NCI-H82 treated with DMSO at 0.1 percent for 48 hours (cell line): ENCODE measurements around the gene GRK5.

Experiments
- DNase-seq: peaks from one replicate; lab custom pipeline; 2025; ENCODE audit not compliant: unreplicated experiment; lab: John Stamatoyannopoulos, UW

The GRK5 gene

DNA sequence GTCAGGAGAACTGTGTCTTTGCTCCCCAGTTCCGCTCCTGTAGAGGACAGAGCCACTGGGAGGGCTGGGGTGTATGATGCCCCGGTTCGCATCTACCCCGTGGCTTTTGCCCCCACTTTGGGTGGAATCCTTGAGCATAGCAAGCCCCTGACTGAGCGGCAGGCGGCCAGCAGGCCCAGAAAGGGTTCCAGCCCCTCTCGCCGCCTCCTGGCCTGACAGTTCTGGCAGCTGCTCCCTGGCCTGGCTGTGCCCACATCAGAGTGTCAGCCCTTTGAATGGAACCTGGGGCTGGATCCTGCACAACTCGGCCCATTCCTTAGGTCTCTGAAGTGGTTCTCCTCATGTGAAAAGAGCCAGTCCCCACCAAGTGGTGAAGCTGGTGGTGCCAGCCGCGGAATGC, 106.7 kb downstream of the GRK5 start:
- no peak for DNase-seq

DNA sequence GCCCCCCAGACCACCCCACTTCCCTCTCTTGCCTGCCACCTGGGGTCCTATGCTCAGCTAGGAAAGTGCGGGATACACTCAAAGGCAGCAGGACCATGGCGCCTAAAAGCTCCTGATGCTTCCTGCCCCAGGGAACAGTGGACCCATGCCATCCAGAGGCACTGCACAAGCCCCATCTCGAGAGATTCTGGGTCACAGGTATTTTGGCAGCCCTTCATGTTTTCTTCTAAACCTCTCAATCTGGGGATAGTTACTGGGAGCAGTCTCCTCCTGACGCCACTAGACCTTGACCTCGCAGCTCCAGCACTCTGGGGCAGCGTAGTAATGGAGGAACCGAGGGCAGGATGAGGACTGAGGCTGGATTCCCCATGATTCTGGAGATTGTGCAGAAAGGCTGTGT, 107.1 kb downstream of the GRK5 start:
- no peak for DNase-seq

DNA sequence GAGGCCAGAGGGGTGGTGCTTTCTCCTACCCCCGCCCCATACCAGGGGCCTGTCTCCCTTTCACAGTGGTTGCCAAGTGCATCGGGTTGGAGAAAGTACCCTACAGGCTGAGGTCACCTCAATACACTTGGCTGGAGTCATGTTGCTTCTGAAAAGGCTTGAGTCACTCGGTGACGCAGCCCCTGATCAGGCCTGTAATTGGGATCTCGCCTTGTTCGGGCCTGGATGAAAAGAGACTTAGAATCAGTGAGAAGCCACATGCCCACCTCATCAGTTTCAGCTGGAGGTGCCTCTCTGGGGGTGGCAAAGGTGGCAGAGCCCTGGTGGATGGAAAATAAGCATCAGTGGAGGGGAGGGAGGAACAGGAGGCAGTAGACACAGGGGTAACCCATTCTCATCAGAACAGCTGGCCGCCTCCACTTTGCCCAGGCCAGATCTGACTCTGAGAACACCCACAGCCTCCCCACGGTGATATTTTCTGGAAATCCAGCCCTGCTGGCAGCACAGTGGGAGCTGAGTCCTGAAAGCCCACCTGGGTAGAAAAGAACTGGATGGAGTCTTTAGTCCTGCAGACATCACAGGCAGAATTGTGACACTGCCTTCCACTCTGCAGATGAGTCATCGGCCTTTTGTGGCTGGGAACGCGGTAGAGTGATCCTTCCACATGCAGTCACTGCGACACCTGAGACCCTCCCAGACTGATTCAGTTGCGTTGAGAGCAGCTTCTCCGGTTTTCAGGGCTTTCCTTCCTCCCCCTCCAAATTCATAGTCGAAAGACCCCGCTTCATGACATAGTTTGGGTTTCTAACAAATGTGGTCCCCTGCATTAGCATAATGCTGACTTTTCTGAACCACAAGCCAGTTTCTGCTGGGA, 108.0 kb downstream of the GRK5 start:
- DNase-seq = no peak

DNA sequence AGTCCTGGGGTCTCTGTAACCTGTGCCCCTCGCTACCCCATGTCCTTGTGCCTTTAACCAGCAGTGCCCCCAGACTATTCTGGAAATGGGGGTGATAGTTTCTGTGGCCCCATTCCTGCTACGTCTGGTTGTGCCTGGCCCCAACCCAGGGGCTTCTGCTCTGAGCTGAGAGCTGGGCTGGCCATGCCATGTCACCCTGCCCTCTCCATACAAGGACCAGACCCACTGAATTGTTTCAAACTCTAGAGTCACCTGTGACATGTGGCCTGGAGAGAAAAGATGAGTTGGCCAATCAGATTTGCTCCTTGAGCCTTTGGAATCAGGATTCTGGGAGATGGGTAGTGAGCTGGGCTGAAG, 108.6 kb downstream of the GRK5 start:
- no peak for DNase-seq

DNA sequence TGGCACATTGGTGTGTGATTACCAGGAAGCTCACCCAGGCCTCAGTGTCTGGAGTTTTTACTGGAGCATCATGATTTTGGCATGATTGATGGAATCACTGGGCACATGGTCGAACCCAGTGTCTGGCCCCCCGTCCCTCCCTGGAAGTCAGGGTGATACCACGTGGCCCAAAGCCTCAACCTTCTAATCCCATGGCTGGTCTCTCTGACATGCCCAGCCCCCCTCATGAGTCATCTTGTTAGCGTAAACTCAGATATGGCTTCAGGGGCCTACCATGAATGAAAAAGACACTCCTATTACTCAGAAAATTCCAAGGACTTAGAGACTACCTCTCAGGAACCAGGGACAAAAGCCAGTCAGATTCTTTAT, 109.3 kb downstream of the GRK5 start:
- no peak for DNase-seq

DNA sequence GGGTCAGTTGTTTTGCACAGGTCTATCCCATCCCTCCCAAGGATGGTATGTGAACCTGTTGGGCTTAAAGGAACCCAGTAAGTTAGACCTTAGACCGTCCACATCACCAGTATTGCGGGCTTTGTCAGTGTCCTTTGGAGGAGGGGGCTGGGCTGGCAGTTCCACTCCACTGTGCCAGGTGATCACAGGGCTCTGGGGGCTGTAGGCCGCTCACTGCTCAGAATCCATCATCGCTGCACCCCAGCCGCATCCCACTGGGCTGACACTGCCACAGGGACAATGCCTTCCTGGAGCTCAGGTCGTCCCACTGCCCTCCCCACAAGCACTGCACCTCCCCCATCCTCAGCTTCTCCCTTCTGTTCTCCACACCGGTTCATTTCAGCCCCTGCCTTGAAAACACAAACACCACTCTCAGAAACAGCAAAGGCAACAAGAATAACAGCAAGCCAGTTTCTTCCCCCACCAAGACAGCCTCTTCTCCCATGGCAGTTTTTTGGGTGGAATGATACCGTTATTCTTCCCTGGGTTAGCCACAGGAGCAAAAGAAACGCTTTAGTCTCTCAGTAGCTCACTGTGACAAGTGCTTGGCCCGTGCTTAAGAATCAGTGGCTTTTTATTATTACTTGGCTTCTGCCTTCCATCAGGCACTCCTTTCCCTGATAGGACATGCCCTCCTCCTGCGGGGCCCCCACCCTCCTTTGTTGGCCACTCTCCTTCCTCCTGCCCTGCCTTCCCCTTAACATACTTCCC, 111.2 kb downstream of the GRK5 start:
- no peak for DNase-seq

DNA sequence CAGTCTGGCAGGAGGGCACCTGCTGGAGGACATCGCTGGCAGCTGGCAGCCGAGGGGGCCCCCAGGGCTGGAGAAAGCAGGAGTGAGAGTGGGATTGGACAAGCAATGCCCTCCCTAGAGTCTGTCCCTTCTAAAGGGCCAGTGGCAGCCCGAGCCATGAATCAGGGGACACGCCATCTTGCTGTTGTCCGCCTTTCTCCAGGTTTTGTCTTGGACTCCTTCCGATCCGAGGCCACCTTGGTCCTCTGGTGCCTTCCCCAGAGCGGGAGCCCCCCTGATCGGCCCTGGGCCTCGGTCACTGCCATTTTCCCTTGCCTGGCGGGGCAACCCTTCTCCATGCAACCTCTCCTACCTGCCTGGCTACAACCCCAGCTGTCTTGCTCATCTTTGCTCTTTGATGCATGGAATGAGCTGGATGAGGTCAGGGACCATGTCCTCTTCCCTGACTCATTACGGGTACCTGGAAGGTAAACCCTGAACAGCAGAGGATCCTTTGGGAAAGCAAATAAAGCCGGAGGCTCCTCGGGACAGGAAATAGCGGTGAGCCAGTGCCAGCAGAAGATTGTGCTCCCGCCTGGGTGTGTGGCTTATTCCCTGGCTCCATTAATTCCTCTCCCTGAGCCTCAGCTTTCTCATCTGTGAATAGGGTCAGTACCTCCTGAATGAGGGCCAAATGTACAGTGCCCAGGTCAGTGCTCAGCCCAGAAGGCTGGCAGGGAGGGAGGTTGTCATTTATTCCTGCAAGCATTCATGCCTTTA, 112.0 kb downstream of the GRK5 start:
- no peak for DNase-seq

DNA sequence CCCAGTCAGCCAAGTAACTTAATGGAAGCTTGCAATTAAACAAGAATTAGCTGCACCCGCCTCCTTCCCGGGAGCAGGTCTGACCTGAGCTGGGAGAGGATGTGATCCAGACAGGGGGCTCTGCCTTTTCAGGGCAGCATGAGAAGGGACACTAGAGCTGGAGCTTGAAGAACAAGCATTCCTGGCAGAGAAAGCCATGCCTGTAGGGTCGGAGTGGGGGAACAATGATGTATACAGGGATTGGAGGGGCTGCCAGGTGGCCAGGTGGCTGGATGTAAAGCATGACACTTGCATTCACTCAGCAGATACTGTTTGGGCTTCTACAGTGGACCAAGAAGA, 112.5 kb downstream of the GRK5 start:
- DNase-seq = no peak

DNA sequence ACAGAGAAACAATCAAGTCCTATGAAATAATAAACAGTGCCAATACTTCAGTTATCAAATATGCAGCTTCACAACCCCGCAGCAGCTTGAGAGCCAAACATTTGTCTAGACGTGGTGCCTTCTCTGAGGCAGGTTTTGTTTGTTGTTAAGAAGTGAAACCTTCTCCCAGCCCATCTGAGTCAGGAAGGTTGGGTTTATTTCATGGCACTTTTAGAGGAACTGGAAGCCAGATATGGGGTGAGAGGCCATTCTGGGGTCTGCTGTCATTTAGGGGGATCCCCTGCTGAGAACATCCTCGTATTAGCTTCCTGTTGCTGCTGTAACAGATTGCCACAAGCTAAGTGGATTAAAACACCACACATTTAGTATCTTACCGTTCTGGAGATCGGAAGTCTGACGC, 113.6 kb downstream of the GRK5 start:
- DNase-seq = no peak

DNA sequence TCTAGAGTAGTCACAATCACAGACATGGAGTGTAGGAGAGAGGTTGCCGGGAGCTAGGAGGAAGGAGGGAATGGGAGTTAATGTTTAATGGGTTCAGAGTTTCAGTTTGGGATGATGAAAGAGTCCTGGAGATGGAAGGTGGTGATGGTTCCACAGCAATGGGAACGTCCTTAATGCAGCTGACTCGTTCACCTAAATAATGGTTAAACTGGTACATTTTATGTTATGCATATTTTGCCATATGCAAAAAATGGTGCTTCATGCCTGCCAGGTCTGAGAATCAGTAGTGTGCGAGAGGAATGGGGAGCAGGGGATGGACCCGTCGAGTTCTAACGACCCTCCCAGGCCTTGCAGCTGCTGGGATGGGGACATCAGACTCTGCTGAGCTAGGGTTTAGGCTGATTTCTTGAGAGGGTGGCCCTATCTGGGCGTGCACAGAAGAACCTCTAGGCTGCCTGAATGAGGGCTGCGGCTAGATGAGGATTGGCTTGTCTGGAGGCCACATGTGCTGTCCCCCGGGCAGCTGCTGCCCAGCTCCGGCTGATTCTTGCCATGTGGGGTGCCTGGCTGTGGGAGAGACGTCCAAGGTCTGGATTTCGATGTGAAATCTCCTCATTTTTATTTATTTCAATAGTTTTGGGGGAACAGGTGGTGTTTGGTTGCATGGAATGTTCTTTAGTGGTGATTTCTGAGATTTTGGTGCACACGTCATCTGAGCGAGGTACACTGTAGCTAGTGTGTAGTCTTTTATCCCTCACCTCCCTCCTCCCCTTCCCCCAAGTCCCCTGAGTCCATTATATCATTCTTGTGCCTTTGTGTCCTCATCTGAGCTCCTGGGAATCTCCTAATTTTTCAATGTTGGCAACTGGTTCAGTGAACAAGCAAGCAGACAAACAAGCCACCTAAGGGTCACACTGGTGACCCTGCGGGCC, 116.0 kb downstream of the GRK5 start:
- DNase-seq = no peak

DNA sequence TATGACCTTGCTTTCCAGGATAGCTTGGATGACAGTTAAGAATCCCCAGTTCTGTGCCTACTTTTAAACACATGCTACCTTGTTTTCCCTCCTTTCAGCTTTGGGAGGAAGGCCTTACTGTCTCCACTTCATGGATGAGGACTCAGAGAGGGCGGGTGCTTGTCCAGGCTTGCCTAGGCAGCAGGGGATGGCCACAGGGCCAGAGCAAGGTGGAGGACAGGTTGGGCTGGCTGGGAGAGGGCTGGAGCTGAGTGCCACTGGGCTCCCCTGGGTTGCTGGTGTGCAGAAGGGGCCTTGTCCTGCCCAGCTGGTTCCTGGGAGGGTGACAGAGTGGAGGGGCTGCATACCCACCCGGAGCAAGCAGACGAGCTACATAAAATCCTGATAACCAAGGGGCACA, 117.8 kb downstream of the GRK5 start:
- no peak for DNase-seq

DNA sequence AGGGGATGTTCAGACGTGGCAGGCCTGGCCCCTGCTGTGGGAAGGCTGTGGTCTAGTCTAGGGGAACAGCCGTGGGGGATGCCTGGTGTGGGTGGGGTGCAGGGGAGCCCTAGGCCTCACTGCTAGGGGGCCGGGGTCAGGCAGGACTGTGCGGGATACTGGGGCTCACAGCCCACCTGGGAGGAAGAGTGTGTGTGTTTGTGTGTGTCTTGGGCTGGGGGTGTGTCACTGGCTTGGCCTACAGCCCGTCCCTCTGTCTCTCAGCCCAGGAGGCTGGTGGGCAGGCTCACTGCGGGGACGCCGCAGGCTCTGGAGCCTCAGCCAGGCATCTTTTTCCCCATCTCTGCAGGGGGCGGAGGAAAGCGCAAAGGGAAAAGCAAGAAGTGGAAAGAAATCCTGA, 118.8 kb downstream of the GRK5 start:
- DNase-seq = no peak

DNA sequence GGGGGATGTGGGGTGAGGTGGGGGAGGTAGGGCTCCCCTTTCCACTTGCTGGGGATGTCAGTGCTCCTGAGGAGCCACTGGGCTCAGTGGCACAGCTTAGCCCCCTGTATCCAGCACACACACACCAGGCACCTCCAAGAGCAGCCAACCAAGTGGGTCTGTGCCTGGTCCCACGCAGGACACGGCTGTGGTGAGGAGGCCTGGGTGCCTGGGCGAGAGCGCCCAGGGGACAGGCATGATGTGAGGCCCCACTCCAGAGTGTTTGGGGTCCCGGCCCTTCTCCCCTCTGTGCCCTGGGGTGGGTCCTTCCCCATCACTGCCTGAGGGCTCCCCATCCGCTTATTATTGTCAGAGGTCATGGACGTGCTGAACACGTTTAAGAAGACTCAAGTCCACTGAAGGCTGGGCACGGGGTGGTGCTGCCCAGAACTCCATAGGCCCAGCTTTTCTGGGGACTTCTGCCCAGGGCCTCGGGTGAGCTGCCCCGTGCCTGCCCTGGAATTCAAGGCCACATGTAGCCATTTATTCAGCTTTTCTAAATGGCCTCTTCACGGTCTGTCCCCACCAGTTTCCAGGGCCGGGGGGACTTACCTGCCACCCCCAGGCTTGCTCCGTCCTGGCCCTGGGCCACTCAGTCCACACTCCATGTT, 119.8 kb downstream of the GRK5 start:
- no peak for DNase-seq

DNA sequence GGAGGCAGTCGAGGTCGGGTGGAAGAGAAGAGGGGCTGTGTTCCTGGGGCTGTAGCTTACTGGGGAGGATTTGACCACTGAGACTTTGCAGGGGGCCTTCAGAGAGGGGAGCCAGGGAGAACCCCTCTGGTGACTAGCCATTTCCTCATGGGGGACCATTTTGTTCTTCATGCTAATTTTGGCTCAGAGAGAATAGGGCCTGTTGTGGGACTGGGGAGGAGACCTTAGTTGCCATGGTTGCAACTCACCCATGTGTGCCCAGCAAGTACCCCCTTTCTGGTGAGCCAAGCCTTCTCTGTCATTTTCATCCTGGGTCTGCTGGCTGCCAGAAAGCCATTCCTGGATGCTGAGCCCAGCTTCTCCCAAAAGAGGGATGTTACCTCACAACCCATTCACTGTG, 120.9 kb downstream of the GRK5 start:
- no peak for DNase-seq

DNA sequence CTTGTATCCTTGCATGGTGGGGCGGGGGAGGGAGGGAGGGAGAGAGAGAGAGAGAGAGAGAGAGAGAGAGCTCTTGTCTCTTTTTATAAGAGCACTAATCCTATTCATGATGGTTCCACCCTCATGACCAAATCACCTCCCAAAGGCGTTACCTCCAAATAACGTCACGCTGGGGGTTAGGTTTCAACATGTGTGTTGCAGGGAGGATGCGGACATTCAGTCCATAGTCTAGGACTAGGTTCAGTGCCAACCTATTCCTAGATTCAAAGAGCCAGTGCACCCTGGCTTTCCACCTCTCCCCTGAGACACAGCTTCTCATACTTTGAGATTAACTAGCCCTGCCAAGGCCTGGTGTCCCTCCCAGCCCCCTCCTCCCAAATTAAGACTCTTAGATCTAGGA, 123.0 kb downstream of the GRK5 start:
- peak; percentile 66 for DNase-seq

DNA sequence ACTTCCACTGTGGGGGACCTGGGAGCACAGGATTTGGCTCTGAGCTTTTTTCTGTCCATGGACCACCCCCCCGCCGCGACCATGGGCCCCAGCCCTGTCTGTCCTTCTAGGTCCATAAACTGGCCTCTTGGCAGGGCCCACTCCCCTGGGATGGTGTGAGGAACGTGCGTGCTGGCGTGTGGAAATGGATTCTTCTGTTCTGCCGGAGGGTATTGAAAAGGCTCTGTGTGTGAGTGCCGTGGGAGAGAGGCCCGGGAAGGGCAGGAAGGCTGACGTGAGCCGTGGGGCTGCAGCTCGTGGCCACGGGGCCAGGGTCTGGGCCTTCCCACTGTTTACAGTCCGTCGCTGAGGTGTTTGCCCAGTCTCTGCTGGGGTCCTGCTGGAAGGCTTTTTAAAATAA, 123.7 kb downstream of the GRK5 start:
- DNase-seq = no peak

DNA sequence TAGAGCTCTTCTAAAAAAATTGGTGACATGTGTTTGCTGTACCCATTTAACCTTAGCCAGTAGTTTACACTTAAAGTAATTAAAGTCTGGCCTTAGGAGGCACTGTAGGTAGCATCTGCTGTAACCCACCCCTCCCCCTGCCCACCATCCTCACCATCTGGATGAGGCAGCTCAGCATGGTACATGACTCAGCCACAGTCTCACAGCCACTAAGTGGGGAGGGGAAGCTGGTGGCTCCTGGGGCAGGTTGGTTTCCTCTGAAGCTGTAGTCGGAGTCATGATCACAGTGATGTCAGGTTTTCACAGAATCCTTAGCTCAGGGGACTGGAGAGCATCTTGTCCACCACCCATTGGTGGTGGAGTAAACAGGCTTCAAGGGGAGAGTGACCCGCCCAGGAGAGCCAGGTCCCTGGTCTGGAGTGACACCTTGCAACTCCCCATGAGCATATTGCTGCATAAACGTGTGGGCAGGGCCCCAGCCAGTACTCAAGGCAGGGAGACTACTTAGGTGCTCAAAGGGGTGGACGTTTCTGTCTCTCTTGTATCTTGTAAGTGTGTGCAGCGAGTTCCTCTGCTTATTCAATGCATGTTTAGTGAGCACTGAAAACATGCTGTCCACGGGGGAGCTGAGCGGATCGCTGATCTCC, 125.9 kb downstream of the GRK5 start:
- DNase-seq = peak; percentile 76

DNA sequence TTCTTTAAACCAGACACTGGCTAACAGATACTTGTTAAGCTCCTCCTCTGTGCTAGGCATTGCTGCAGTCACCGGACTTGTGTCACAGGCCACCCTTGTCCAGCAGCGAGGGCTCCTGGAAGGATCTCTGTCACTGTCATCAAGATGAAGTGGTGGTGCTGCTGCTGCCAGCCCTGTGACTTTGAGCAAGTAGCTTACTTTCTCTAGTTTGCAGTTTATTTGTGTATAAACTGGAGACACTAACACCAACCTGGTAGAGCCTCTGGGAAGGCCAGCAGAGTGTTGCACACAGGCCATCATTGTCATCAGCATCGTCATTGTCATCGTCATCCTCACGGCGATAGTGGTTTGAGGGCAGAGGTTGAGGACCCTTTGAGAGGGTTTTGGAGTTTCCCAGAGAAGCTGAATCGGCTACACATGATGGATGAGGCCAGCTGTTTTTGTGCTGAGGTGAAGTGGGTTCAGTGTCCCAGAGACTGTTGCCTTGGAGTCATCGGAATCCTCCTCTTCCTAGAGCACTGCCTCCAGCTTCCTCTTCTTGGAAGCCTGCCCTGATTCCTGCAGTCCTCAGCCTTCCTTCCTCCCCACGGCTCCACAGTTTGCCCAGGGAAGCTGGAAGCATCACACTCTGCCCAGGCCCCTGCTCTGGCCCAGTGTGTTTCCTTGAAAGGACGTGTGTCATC, 128.4 kb downstream of the GRK5 start:
- DNase-seq = no peak

DNA sequence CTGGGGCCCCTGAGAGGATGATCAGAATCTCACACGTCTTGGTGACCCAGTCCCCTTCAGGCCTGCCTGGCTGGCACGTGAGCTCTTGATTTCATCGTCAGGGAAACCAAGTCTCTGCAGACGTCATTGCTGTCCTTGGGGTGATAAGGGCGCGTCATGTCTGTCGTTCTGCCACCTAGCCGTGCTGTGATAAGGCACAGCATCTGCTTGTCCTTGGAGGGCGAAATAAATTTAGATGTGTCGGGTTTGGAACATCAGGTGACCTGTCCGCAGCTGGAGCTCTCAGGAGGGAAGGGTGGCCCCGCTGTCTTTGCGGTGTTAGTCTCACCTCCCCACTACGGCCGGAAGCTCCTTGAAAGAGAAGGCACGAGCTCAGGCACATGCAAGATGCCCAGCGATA, 129.2 kb downstream of the GRK5 start:
- no peak for DNase-seq
